Measurements from ENCODE around the gene ADAM22. TPM values are rescaled to one million over a fixed set of nuclear protein-coding genes. Genes with fewer than 3 reads are reported as not detected.

ADAM22 gene
- polyA plus RNA-seq, 1 donor from 2014 or later: 46.3 TPM

DNA sequence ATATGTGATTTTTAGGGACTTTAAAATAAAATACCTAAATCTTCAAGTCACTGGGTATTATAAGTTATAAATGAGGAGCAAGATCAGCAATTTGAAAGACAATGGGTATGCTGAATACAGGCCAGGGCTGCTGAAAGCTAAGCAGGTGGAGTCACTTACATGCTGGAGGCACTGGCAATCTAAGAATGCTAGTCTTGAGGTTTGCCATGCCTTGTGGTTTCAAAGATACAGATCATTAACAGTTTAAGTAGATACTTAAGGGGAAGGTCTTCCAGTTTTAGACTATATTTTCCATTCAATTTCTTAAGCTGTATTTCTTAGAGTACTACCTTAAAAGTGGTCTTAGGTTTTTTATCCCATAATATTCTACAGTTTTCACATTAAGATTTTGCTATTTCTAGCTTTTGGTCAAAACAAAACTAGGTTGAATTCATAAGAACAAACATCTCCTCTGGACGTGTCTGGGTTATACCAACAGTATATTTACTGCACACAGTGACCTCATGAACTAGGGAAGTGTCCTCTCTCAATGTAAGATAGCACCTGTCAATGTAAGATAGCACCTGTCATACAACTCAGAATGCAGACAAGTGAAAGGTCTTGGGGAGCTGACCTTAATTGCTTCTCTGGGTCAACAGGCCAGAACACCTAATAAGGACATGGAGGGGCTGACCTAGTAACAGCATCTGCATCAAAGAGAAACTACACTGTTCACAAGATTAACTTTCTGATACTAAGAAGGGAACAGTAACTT, 283.8 kb downstream of the ADAM22 start:
- H3K4me3 ChIP-seq (ENCODE audit: low read length): peak overlapping the region; percentile 93
- no peak overlapping the region for H3K27ac ChIP-seq (ENCODE audit: low read length)
- no peaks in the 10 kb centered on the region for H3K9me2 ChIP-seq (ENCODE audit: insufficient read depth, low read length)
- no peak overlapping the region for H3K4me2 ChIP-seq (ENCODE audit: low read length)
- no peak overlapping the region for H2AFZ ChIP-seq (ENCODE audit: low read depth, low read length)
- H3K9ac ChIP-seq (ENCODE audit: low read length): no peak overlapping the region
- H3K79me2 ChIP-seq (replicated peaks; ENCODE audit: insufficient read depth, low read length): peaks cover 20% of the 10 kb centered on the region
- H3F3A ChIP-seq (ENCODE audit: insufficient read depth, low read length, poor library complexity, severe bottlenecking): no peaks in the 10 kb centered on the region
- no peaks in the 10 kb centered on the region for H3K27me3 ChIP-seq (ENCODE audit: insufficient read depth, low read depth, low read length)
- H3K36me3 ChIP-seq (ENCODE audit: insufficient read depth, low read length): no peaks in the 10 kb centered on the region
- no peaks in the 10 kb centered on the region for H4K20me1 ChIP-seq (ENCODE audit: insufficient read depth)
- no peaks in the 10 kb centered on the region for H3K9me3 ChIP-seq (ENCODE audit: low read length)
- TF ChIP-seq MXI1 (conservative IDR thresholded peaks at IDR 0.05; ENCODE audit: poor library complexity, severe bottlenecking) (no peak), TAF1 (IDR thresholded peaks at IDR 0.05; ENCODE audit: low read depth) (no peak), EP300 (conservative IDR thresholded peaks at IDR 0.05; ENCODE audit: poor library complexity, severe bottlenecking) (no peak), SMC3 (conservative IDR thresholded peaks at IDR 0.05; ENCODE audit: poor library complexity) (no peak)

DNA sequence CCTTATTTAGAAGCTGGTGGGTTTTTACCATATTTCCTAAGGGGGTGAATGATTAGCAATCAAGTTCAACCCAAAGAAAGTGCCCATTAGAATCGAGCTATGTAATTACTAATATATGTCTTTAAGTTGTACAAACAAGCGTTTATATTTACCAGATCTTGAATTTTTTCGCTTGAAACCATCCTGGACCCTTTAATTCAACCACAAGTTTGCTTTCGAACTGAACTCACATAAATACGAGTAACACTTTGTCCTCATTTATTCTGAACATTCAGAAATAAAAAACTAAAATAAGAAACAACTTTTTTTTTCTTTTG, 284.3 kb downstream of the ADAM22 start:
- Histone ChIP-seq H3K4me2 (ENCODE audit: low read length) (peak overlapping the region; percentile 95), H3K27me3 (ENCODE audit: insufficient read depth, low read depth, low read length) (no peaks in the 10 kb centered on the region), H3K9me2 (ENCODE audit: insufficient read depth, low read length) (no peaks in the 10 kb centered on the region), H3K9ac (ENCODE audit: low read length) (peak overlapping the region; percentile 82), H4K20me1 (ENCODE audit: insufficient read depth) (no peaks in the 10 kb centered on the region), H2AFZ (ENCODE audit: low read depth, low read length) (no peak overlapping the region), H3K4me3 (ENCODE audit: low read length) (peak overlapping the region; percentile 93), H3K36me3 (ENCODE audit: insufficient read depth, low read length) (no peaks in the 10 kb centered on the region), H3F3A (ENCODE audit: insufficient read depth, low read length, poor library complexity, severe bottlenecking) (no peaks in the 10 kb centered on the region), H3K27ac (ENCODE audit: low read length) (no peak overlapping the region), H3K79me2 (replicated peaks; ENCODE audit: insufficient read depth, low read length) (peaks cover 20% of the 10 kb centered on the region), H3K9me3 (ENCODE audit: low read length) (no peaks in the 10 kb centered on the region)
- TF ChIP-seq EP300 (conservative IDR thresholded peaks at IDR 0.05; ENCODE audit: poor library complexity, severe bottlenecking) (no peak), POLR2AphosphoS5 (IDR thresholded peaks at IDR 0.05) (no peak), EZH2 (IDR thresholded peaks at IDR 0.05; ENCODE audit: borderline replicate concordance, insufficient read depth, low read length, poor library complexity, severe bottlenecking) (no peak), SMC3 (conservative IDR thresholded peaks at IDR 0.05; ENCODE audit: poor library complexity) (no peak), MXI1 (conservative IDR thresholded peaks at IDR 0.05; ENCODE audit: poor library complexity, severe bottlenecking) (no peak), TAF1 (IDR thresholded peaks at IDR 0.05; ENCODE audit: low read depth) (no peak), RAD21 (conservative IDR thresholded peaks at IDR 0.05) (no peak)
- TF ChIP-seq, protein P1, sequence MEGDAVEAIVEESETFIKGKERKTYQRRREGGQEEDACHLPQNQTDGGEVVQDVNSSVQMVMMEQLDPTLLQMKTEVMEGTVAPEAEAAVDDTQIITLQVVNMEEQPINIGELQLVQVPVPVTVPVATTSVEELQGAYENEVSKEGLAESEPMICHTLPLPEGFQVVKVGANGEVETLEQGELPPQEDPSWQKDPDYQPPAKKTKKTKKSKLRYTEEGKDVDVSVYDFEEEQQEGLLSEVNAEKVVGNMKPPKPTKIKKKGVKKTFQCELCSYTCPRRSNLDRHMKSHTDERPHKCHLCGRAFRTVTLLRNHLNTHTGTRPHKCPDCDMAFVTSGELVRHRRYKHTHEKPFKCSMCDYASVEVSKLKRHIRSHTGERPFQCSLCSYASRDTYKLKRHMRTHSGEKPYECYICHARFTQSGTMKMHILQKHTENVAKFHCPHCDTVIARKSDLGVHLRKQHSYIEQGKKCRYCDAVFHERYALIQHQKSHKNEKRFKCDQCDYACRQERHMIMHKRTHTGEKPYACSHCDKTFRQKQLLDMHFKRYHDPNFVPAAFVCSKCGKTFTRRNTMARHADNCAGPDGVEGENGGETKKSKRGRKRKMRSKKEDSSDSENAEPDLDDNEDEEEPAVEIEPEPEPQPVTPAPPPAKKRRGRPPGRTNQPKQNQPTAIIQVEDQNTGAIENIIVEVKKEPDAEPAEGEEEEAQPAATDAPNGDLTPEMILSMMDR (IDR thresholded peaks at IDR 0.05; ENCODE audit: poor library complexity, severe bottlenecking): no peak
- TF ChIP-seq, protein P2, sequence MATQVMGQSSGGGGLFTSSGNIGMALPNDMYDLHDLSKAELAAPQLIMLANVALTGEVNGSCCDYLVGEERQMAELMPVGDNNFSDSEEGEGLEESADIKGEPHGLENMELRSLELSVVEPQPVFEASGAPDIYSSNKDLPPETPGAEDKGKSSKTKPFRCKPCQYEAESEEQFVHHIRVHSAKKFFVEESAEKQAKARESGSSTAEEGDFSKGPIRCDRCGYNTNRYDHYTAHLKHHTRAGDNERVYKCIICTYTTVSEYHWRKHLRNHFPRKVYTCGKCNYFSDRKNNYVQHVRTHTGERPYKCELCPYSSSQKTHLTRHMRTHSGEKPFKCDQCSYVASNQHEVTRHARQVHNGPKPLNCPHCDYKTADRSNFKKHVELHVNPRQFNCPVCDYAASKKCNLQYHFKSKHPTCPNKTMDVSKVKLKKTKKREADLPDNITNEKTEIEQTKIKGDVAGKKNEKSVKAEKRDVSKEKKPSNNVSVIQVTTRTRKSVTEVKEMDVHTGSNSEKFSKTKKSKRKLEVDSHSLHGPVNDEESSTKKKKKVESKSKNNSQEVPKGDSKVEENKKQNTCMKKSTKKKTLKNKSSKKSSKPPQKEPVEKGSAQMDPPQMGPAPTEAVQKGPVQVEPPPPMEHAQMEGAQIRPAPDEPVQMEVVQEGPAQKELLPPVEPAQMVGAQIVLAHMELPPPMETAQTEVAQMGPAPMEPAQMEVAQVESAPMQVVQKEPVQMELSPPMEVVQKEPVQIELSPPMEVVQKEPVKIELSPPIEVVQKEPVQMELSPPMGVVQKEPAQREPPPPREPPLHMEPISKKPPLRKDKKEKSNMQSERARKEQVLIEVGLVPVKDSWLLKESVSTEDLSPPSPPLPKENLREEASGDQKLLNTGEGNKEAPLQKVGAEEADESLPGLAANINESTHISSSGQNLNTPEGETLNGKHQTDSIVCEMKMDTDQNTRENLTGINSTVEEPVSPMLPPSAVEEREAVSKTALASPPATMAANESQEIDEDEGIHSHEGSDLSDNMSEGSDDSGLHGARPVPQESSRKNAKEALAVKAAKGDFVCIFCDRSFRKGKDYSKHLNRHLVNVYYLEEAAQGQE (IDR thresholded peaks at IDR 0.05; ENCODE audit: borderline replicate concordance): no peak
